DOHH2 (cell line): ENCODE results near the gene SEMA4G.
"Not testable (repeated sequence)": the region's sequence is repeated elsewhere in the genome, so short reads cannot be mapped to it uniquely, and the experiment has no call there.

ENCODE experiments used
- EZH2phosphoT487 ChIP-seq: fragments of 200-600 bp; sonication (generic); IDR thresholded peaks from 2 replicates; pipeline ENCODE4 v1.6.1; 2017; ENCODE audit warnings: borderline replicate concordance, mild to moderate bottlenecking, antibody characterized with exemption, low read length, moderate library complexity, mixed read lengths
- TF ChIP-seq, protein P1 (sequence below): fragments of 200-600 bp; sonication (generic); IDR thresholded peaks from one replicate; pipeline ENCODE4 v1.5.1; 2014; ENCODE audit warnings: antibody characterized with exemption, mild to moderate bottlenecking, low read depth, low read length; ENCODE audit not compliant: poor library complexity, severe bottlenecking

DNA sequence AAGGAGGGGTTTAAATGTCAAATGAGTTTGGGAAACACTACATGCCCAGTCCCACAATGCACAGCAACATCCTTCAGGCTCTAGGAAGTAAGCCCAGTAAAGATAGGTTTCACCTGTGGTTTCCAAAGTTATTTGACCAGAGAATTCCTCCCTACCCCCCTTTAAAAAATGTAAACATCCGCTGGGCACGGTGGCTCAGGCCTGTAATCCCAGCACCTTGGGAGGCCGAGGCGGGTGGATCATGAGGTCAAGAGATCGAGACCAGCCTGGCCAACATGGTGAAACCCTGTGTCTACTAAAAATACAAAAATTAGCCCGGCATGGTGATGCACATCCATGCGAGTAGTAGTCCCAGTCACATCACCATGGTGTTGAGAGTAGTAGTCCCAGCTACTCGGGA, 6.1 kb downstream of the SEMA4G start:
- TF ChIP-seq, protein P1, sequence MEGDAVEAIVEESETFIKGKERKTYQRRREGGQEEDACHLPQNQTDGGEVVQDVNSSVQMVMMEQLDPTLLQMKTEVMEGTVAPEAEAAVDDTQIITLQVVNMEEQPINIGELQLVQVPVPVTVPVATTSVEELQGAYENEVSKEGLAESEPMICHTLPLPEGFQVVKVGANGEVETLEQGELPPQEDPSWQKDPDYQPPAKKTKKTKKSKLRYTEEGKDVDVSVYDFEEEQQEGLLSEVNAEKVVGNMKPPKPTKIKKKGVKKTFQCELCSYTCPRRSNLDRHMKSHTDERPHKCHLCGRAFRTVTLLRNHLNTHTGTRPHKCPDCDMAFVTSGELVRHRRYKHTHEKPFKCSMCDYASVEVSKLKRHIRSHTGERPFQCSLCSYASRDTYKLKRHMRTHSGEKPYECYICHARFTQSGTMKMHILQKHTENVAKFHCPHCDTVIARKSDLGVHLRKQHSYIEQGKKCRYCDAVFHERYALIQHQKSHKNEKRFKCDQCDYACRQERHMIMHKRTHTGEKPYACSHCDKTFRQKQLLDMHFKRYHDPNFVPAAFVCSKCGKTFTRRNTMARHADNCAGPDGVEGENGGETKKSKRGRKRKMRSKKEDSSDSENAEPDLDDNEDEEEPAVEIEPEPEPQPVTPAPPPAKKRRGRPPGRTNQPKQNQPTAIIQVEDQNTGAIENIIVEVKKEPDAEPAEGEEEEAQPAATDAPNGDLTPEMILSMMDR = not testable (repeated sequence)
- not testable (repeated sequence) for TF ChIP-seq EZH2phosphoT487
